ENCODE measurements around the gene TTC19.

Gene TTC19

GRCh38 chr17:15957608-15958307 lies 41.9 kb upstream of the TTC19 start:
- no peak overlapping the region for H3K9ac ChIP-seq (ENCODE audit: low read depth, low read length, poor library complexity)
- no peak for DNase-seq (ENCODE audit: low spot score)
- H3K18ac ChIP-seq (ENCODE audit: low read length) = peak overlapping the region; percentile 38
- H4K91ac ChIP-seq (ENCODE audit: low read depth, low read length, poor library complexity) = no peak overlapping the region
- H2BK5ac ChIP-seq (ENCODE audit: low read length) = no peak overlapping the region
- H3K27ac ChIP-seq (replicated peaks; ENCODE audit: low read length) = no peak overlapping the region
- peak overlapping the region; percentile 10 for H2BK15ac ChIP-seq (ENCODE audit: low read length)
- peaks cover 0 to 2% of the 10 kb centered on the region in 2 donors for H3K4me1 ChIP-seq (ENCODE audit: control insufficient read depth in 2 of 2, insufficient read depth in 1 of 2, low read depth in 1 of 2, low read length in 2 of 2)
- no peak overlapping the region for H3K4ac ChIP-seq (ENCODE audit: low read length)
- H2AK5ac ChIP-seq (ENCODE audit: low read depth, low read length) = peak overlapping the region; percentile 65
- no peak overlapping the region for H2BK120ac ChIP-seq (ENCODE audit: low read depth, low read length)
- H4K8ac ChIP-seq (ENCODE audit: low read depth, low read length) = no peak overlapping the region
- no peaks in the 10 kb centered on the region for H3K27me3 ChIP-seq (ENCODE audit: control insufficient read depth in 3 of 3, insufficient read depth in 3 of 3, low read depth in 1 of 3, low read length in 3 of 3)
- no peaks in the 10 kb centered on the region for H3K36me3 ChIP-seq (replicated peaks in 1 of 2; ENCODE audit: control insufficient read depth in 2 of 2, insufficient read depth in 2 of 2, low read length in 2 of 2)
- WGBS, 2 donors (ENCODE audit: extremely low coverage in 2 of 2, insufficient read length in 2 of 2, insufficient replicate concordance in 1 of 2) = no CpG with 5 or more reads among the region's 19 CpGs
- no peak overlapping the region for H2AFZ ChIP-seq (ENCODE audit: low read length)
- H3K14ac ChIP-seq (ENCODE audit: low read length) = peak overlapping the region; percentile 38
- no peak overlapping the region for H3K4me3 ChIP-seq (ENCODE audit: low read length in 2 of 2)
- H2BK12ac ChIP-seq (ENCODE audit: low read length) = no peak overlapping the region
- no peak overlapping the region for H3K4me2 ChIP-seq (ENCODE audit: insufficient read depth, low read length, poor library complexity, severe bottlenecking)
- H3K9me3 ChIP-seq (replicated peaks in 1 of 2; ENCODE audit: control insufficient read depth in 2 of 2, insufficient read depth in 1 of 2, low read depth in 1 of 2, low read length in 2 of 2) = no peaks in the 10 kb centered on the region
- H3K79me1 ChIP-seq (ENCODE audit: low read depth, low read length) = no peaks in the 10 kb centered on the region
- no peak overlapping the region for H3K23ac ChIP-seq (ENCODE audit: low read depth, low read length, poor library complexity)

GRCh38 chr17:15958484-15958854 lies 41.2 kb upstream of the TTC19 start:
- DNase-seq (ENCODE audit: low spot score) = no peak
- H3K27me3 ChIP-seq (ENCODE audit: control insufficient read depth in 3 of 3, insufficient read depth in 3 of 3, low read depth in 1 of 3, low read length in 3 of 3) = no peaks in the 10 kb centered on the region
- H3K9ac ChIP-seq (ENCODE audit: low read depth, low read length, poor library complexity) = no peak overlapping the region
- H3K14ac ChIP-seq (ENCODE audit: low read length) = no peak overlapping the region
- H3K4me2 ChIP-seq (ENCODE audit: insufficient read depth, low read length, poor library complexity, severe bottlenecking) = no peak overlapping the region
- H3K4me1 ChIP-seq (ENCODE audit: control insufficient read depth in 2 of 2, insufficient read depth in 1 of 2, low read depth in 1 of 2, low read length in 2 of 2) = peaks cover 0 to 2% of the 10 kb centered on the region in 2 donors
- no peak overlapping the region for H3K23ac ChIP-seq (ENCODE audit: low read depth, low read length, poor library complexity)
- WGBS, 2 donors (ENCODE audit: extremely low coverage in 2 of 2, insufficient read length in 2 of 2, insufficient replicate concordance in 1 of 2) = no CpG with 5 or more reads among the region's 4 CpGs
- no peak overlapping the region for H2BK5ac ChIP-seq (ENCODE audit: low read length)
- H2AK5ac ChIP-seq (ENCODE audit: low read depth, low read length) = no peak overlapping the region
- H2AFZ ChIP-seq (ENCODE audit: low read length) = no peak overlapping the region
- no peak overlapping the region for H3K27ac ChIP-seq (replicated peaks; ENCODE audit: low read length)
- H3K4ac ChIP-seq (ENCODE audit: low read length) = no peak overlapping the region
- no peak overlapping the region for H3K4me3 ChIP-seq (ENCODE audit: low read length in 2 of 2)
- H3K79me1 ChIP-seq (ENCODE audit: low read depth, low read length) = no peaks in the 10 kb centered on the region
- H2BK15ac ChIP-seq (ENCODE audit: low read length) = no peak overlapping the region
- no peaks in the 10 kb centered on the region for H3K36me3 ChIP-seq (replicated peaks in 1 of 2; ENCODE audit: control insufficient read depth in 2 of 2, insufficient read depth in 2 of 2, low read length in 2 of 2)
- H3K9me3 ChIP-seq (replicated peaks in 1 of 2; ENCODE audit: control insufficient read depth in 2 of 2, insufficient read depth in 1 of 2, low read depth in 1 of 2, low read length in 2 of 2) = no peaks in the 10 kb centered on the region
- no peak overlapping the region for H2BK12ac ChIP-seq (ENCODE audit: low read length)
- no peak overlapping the region for H2BK120ac ChIP-seq (ENCODE audit: low read depth, low read length)
- no peak overlapping the region for H4K91ac ChIP-seq (ENCODE audit: low read depth, low read length, poor library complexity)
- H3K18ac ChIP-seq (ENCODE audit: low read length) = no peak overlapping the region
- H4K8ac ChIP-seq (ENCODE audit: low read depth, low read length) = no peak overlapping the region

GRCh38 chr17:15963670-15964110 lies 35.9 kb upstream of the TTC19 start:
- Histone ChIP-seq H3K27me3 (ENCODE audit: control insufficient read depth in 3 of 3, insufficient read depth in 3 of 3, low read depth in 1 of 3, low read length in 3 of 3) (no peaks in the 10 kb centered on the region), H3K23ac (ENCODE audit: low read depth, low read length, poor library complexity) (no peak overlapping the region), H2AFZ (ENCODE audit: low read length) (peak overlapping the region; percentile 47), H2BK15ac (ENCODE audit: low read length) (no peak overlapping the region), H3K9me3 (replicated peaks in 1 of 2; ENCODE audit: control insufficient read depth in 2 of 2, insufficient read depth in 1 of 2, low read depth in 1 of 2, low read length in 2 of 2) (no peaks in the 10 kb centered on the region), H4K91ac (ENCODE audit: low read depth, low read length, poor library complexity) (no peak overlapping the region), H2BK5ac (ENCODE audit: low read length) (no peak overlapping the region), H3K9ac (ENCODE audit: low read depth, low read length, poor library complexity) (peak overlapping the region; percentile 27), H3K18ac (ENCODE audit: low read length) (peak overlapping the region; percentile 60), H3K79me1 (ENCODE audit: low read depth, low read length) (no peaks in the 10 kb centered on the region), H2BK120ac (ENCODE audit: low read depth, low read length) (no peak overlapping the region), H3K4me1 (ENCODE audit: control insufficient read depth in 2 of 2, insufficient read depth in 1 of 2, low read depth in 1 of 2, low read length in 2 of 2) (peaks cover 18 to 21% of the 10 kb centered on the region in 2 donors), H3K4ac (ENCODE audit: low read length) (no peak overlapping the region), H2AK5ac (ENCODE audit: low read depth, low read length) (peak overlapping the region; percentile 58), H3K4me2 (ENCODE audit: insufficient read depth, low read length, poor library complexity, severe bottlenecking) (no peak overlapping the region), H4K8ac (ENCODE audit: low read depth, low read length) (no peak overlapping the region), H3K27ac (replicated peaks; ENCODE audit: low read length) (no peak overlapping the region), H3K36me3 (replicated peaks in 1 of 2; ENCODE audit: control insufficient read depth in 2 of 2, insufficient read depth in 2 of 2, low read length in 2 of 2) (no peaks in the 10 kb centered on the region), H3K14ac (ENCODE audit: low read length) (no peak overlapping the region), H3K4me3 (ENCODE audit: low read length in 2 of 2) (no peak overlapping the region), H2BK12ac (ENCODE audit: low read length) (no peak overlapping the region)
- WGBS, 2 donors (ENCODE audit: extremely low coverage in 2 of 2, insufficient read length in 2 of 2, insufficient replicate concordance in 1 of 2) = no CpG with 5 or more reads among the region's 4 CpGs
- DNase-seq (ENCODE audit: low spot score) = no peak

- Histone ChIP-seq H4K8ac (ENCODE audit: low read depth, low read length) (no peak overlapping the region), H3K23ac (ENCODE audit: low read depth, low read length, poor library complexity) (no peak overlapping the region), H3K4me2 (ENCODE audit: insufficient read depth, low read length, poor library complexity, severe bottlenecking) (no peak overlapping the region), H3K27me3 (ENCODE audit: control insufficient read depth in 3 of 3, insufficient read depth in 3 of 3, low read depth in 1 of 3, low read length in 3 of 3) (no peaks in the 10 kb centered on the region), H3K4me1 (ENCODE audit: control insufficient read depth in 2 of 2, insufficient read depth in 1 of 2, low read depth in 1 of 2, low read length in 2 of 2) (peaks cover 18 to 21% of the 10 kb centered on the region in 2 donors), H3K4me3 (ENCODE audit: low read length in 2 of 2) (no peak overlapping the region), H3K36me3 (replicated peaks in 1 of 2; ENCODE audit: control insufficient read depth in 2 of 2, insufficient read depth in 2 of 2, low read length in 2 of 2) (no peaks in the 10 kb centered on the region), H3K14ac (ENCODE audit: low read length) (no peak overlapping the region), H2BK5ac (ENCODE audit: low read length) (no peak overlapping the region), H3K4ac (ENCODE audit: low read length) (no peak overlapping the region), H3K9ac (ENCODE audit: low read depth, low read length, poor library complexity) (no peak overlapping the region), H3K27ac (replicated peaks; ENCODE audit: low read length) (no peak overlapping the region), H2BK12ac (ENCODE audit: low read length) (no peak overlapping the region), H3K9me3 (replicated peaks in 1 of 2; ENCODE audit: control insufficient read depth in 2 of 2, insufficient read depth in 1 of 2, low read depth in 1 of 2, low read length in 2 of 2) (no peaks in the 10 kb centered on the region), H3K18ac (ENCODE audit: low read length) (no peak overlapping the region), H2AFZ (ENCODE audit: low read length) (peak overlapping the region; percentile 92), H2BK15ac (ENCODE audit: low read length) (no peak overlapping the region), H2BK120ac (ENCODE audit: low read depth, low read length) (no peak overlapping the region), H3K79me1 (ENCODE audit: low read depth, low read length) (no peaks in the 10 kb centered on the region), H4K91ac (ENCODE audit: low read depth, low read length, poor library complexity) (no peak overlapping the region), H2AK5ac (ENCODE audit: low read depth, low read length) (no peak overlapping the region)
- no peak for DNase-seq (ENCODE audit: low spot score)
- no CpG with 5 or more reads among the region's 6 CpGs for whole genome bisulfite sequencing, 2 donors (ENCODE audit: extremely low coverage in 2 of 2, insufficient read length in 2 of 2, insufficient replicate concordance in 1 of 2)
Observed at GRCh38 chr17:15965528-15965927, 34.1 kb upstream of the TTC19 start.

Measured in neuronal stem cell (in vitro differentiated cells).